ENCODE results near the gene FKBP7.
A peak's percentile ranks its signal among the peaks of the same experiment; 100 is the strongest.
"Not testable (repeated sequence)": the region's sequence is repeated elsewhere in the genome, so short reads cannot be mapped to it uniquely, and the experiment has no call there.

Gene FKBP7

DNA sequence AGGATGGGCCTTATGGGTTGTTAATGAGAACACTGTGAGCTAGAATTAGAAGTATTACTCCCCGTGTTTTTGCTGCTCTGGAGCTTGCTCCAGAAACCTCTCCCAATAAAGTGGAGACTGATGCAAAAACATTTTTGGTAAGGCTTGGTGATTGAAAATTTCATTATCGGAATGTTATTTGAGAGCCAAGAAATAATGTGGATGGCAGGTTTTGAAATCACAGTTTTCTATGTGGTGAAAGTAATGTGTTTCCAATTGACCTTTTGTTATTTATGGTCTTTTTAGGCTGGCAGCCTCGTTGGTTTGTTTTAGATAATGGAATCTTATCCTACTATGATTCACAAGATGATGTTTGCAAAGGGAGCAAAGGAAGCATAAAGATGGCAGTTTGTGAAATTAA lies 7.0 kb upstream of the FKBP7 start:
- DNase-seq (ENCODE audit: low read depth), result no peak

DNA sequence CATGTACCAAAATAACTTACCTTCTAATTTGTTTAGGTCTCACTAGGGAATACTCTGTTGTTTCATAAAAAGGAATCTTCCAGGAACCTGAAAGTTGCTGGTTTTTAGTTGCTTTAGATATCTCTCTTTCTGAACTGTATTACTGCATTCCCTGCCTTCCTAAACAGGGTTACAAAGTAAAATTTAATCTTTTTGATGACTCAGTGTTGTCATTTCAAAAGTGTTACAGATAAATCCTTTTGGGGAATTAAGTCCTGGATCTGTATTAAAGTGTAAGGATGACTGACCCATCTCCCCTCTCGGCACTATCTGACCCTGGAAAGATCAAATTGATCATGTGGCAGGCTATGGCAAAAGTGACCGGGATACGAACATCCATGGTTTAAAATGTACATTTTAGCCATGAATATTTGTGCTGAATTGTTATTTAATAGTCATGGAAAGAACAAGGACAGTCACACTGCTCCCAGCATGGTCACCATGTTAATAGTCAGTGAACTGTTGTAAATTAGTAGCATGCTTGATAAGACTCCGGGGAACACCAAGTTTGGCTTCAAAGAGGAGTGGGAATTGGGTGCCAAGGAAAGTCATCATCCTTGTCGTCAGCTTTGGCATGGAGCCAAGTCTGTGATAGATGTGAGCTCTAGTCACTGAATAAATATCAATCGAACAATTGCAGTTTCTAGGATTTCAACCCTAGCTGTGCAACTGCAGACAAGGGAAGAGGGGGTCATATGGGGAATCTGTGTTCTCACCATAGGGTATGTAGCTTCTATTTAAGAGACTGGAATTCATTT lies 6.0 kb upstream of the FKBP7 start:
- DNase-seq (ENCODE audit: low read depth), result no peak

- DNase-seq (ENCODE audit: low read depth), result no peak
These were observed 4.0 kb upstream of the FKBP7 start for GRCh38 chr2:178482437-178482836.

DNA sequence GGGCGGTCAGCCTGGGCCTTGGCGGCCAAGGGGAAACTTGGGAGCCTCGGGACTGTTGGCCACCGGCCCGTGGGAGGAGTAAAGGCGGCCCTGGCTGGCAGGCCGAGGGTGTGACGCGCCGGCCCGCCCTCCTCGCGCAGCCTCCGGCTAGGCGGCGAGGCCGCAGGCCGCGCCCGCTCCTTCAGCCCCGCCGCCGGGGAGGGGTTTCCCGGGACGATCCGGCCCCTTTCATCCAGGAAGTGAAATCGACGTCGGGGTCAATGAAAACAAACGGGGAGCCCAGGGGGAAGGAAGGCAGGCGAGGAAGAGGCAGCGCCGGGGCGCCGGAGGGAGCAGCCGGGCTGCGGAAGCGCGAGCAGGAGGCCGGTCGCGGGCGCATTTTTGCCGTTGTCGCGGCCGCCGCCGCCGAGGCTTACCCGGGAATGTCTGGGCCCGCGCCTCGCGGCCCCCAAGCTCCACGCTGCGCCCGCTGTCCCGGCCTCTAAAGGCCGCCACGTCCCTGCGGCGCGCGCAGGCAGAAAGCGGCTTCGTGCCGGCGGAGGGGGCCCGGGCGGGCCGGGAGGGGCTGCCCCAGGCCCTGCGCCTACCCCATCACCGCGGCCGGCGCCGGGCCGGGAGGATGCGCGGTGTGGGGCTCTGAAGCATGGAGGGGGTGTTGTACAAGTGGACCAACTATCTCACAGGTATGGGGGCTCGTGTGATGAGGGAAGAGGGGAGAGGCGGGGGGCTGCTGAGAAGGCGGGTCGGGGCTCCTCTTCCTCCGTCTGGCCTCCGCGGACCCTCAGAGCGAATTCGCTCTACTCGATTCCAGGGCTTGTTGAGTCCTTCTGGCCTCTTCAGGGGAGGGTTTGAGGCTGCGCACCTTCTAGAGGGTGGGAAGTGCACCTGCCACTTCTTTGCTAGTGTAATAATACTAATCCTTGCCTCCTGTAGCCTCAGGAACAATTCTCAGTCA lies 2.1 kb upstream of the FKBP7 start, which contains the start of gene PLEKHA3:
PLEKHA3 (plus strand) TSS at position 231 of the 955 bp plus-strand sequence; CDS start at position 644, 413 bp downstream.
- peak; percentile 92 for DNase-seq (ENCODE audit: low read depth)

DNA sequence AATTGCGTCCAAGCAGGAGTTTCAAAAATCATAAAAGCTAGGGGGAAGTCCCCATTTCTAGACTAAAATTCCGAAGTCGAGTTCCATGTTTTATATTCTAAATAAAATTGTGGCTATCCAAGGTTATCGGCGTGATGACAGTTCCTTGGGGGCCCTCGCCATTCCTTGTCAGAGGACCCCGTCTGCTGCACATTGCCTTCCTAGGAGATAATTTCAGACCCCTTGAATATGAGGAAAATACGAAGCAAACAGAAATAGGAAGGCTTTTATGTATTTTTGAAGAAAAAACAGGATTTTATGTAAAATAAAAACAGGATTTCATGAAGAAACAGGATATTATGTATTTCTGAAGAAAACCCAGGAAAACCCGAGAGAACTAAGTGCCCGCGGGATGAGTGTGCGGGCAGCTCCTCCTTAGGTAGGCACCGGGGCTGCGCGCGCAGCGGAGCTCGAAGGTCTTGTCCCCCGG lies 1.4 kb upstream of the FKBP7 start:
- DNase-seq (ENCODE audit: low read depth), result no peak

- DNase-seq (ENCODE audit: low read depth), result no peak
These were observed 846 bp upstream of the FKBP7 start for GRCh38 chr2:178479275-178479616.

GRCh38 chr2:178478130-178478438 lies 316 bp downstream of the FKBP7 start:
- DNase-seq (ENCODE audit: low read depth), result no peak

DNA sequence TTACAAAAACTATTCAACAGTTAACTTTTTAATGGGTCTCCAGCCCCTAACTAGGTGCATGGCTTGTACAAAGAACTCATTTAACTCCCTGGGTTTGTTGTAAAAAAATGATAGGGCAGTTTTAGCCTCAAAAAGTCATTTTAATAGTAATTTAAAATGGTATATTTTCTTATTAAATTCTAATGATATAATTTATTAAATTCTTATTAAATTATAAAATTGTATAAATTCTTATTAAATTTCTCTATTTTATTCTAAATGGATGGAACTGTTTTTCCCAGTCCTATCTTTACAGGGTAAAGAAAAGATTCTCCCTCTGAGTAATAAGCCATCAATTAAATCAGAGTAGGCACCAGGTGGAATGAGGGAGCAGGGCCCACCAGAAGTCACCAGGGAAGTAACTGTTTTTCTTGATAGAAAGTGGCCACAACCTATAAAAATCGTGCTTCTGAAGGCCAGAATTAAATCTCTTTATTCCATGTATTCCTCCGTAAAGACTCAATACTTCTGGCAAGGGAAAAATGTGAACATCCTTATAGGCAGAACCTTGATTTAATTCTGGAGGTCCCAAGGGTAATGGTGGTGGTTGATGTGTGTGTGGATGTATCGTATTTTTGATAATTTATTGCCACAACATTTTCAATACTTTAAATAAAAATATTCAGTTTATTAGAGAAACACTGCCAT lies 814 bp downstream of the FKBP7 start:
- DNase-seq (ENCODE audit: low read depth), result no peak

DNA sequence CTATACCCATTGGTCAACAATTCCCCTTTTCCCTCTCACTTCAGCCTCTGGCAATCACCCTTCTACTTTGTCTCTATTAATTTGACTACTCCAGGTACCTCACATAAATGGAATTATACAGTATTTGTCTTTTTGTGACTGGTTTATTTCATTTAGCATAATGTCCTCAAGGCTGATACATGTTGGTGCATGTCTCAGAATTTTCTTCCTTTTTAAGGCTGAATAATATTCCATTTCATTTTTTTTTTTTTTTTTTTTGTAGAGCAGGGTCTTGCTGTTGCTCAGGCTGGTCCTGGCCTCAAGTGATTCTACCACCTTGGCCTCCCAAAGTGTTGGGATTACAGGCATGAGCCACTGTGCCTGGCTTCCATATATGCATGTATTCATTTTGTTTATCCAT lies 1.9 kb downstream of the FKBP7 start:
- no peak for DNase-seq (ENCODE audit: low read depth)

- DNase-seq (ENCODE audit: low read depth), result no peak
These were observed 3.8 kb downstream of the FKBP7 start for GRCh38 chr2:178474560-178474959.

GRCh38 chr2:178473931-178474330 lies 4.5 kb downstream of the FKBP7 start:
- peak; percentile 48 for DNase-seq (ENCODE audit: low read depth)

DNA sequence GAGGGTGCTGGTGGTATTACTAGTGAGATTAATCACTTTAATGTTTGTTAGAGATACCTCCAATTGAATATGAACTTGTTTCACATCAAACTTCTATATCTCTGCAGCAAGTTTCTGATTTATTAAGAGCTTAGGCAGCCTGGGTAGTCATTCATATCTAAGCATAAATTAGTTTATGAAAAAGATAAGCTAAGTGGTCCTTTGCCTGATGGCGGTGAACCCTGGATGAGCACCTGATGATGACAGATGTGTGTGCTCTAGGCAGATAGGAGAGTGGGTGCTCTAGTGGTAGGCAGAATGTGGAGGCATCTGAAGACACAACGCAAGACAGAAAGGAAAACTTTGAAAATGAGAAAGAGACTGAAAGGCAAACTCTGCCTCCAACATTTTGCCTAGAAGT lies 5.0 kb downstream of the FKBP7 start:
- DNase-seq (ENCODE audit: low read depth), result no peak

DNA sequence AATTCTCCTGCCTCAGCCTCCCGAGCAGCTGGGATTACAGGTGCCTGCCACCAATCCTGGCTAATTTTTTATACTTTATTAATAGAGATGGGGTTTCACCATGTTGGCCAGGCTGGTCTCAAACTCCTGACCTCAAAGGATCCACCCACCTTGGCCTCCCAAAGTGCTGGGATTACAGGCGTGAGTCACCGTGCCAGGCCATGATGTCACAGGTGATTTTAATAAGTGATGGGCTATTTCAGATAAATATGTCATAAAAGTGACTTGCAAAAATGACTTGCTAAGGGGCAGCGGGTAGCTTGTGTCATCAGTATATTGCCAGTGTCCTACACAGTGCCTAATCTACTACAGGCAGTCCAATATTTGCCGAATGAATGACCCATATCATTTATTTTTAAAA lies 7.1 kb downstream of the FKBP7 start:
- DNase-seq (ENCODE audit: low read depth), result not testable (repeated sequence)

DNA sequence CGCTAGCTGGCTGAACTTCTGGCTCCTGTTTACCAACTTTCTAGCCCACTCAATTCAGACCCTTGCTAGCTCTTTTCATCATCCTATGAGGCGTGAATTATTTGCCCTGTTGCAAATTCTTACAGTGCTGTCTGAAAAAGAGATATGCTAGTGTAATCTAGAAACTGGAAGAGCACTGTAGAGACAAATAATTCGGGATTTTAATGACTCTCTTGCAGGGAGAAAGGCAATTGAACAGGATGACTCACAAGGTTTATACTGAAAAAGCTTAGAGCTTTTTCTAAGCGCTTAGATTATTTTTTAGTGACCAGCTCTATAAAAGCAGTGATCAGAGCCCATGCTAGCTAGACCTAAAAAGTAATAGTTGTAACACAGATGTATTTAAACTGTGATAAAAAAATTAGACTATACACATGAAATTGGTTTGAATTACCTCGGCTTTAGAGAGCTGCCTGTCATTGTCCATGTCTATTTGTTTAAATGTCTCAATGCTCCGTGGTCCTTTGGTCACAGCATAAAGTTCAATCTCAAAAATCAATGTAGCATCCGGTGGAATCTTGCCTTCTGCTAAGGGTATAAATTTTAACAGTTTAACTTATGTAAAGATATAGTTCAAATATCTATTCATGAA lies 9.1 kb downstream of the FKBP7 start:
- DNase-seq (ENCODE audit: low read depth), result no peak

DNA sequence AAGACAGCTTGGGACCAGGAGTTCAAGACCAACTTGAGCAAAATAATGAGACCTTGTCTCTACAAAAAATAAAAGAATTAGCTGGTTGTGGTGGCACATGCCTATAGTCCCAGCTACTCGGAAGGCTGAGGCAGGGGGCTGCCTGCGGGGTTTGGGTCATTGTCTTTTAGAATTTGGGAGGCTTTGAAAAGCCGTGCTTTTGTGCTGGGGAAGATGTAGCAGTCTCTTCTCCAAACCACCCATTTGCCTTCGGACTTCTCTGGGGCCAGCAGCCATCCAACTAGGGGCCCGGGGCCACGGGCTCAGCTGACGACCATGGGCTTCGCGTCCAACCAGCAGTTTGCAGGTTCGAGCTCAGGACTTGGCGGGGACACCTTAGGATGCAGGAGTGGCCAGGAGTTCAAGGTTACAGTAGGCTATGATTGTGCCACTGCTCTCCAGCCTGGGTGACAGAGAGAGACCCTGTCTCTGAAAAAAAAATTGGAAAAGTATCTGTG lies 21.0 kb downstream of the FKBP7 start:
- no peak for DNase-seq (ENCODE audit: low read depth)

DNA sequence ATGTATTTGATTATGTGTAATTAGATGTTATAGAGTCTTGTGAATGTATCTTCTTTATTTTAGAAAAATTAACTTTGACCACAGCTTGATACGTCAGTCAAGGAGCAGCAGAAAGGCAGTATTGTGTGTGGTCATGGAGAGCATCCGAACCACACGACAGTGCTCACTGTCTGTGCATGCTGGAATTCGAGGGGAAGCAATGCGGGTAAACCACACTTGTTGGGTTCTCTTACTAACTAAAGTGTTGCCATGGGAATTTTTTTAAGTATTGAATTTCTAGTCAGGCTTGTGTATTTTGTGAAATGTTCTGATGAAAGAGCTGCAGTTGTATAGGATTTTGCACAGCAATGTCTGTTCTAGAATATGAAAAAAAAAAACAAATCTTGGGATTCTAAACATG lies 22.5 kb downstream of the FKBP7 start:
- DNase-seq (ENCODE audit: low read depth), result no peak

- no peak for DNase-seq (ENCODE audit: low read depth)
These were observed 25.5 kb downstream of the FKBP7 start for GRCh38 chr2:178452870-178453269.

GRCh38 chr2:178452334-178452733 lies 26.1 kb downstream of the FKBP7 start:
- no peak for DNase-seq (ENCODE audit: low read depth)

DNA sequence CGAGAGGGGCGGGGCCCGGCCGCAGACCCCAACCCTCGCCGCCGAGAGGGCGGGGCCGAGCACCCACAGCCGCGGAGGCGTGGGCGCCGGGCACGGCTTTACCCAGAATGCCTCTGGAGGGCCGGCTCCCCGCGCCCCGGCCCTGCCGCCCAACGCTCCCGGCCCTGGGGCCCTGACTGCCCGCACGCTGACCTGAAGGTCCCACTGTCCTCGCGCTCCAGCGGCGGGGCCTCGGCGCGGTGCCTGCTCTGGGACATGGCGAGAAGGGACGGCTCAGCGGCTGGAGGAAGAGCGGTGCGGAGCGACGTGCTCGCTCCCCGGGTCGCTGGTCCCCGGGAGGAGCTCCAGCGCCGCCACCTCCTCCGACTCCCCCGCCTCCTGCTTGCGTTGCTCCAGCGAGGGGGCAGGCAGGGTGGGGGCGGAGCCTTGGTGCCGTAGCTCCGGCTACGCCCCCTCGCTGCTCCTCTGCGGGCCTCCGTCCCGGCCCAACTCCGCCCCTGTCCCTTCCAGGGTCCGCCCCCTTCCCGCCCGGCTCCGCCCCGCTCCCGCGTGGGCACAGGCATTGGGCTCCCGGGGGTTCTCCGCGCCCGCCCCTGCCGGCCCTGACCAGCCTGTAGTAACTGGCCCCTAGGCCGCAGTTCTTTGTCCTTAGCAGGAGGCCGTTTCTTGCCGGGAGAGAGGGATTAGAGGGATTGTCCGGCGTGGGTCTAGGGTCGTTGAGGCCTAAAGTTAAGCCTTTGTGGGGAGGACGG lies 27.4 kb downstream of the FKBP7 start, which contains the start of the genes PJVK and PRKRA:
PJVK (plus strand) TSS at position 605 of the 752 bp plus-strand sequence. CDS start 2,032 bp downstream, outside the sequence.
PRKRA (minus strand) TSS at position 402 of the 752 bp plus-strand sequence; CDS start at position 257, 145 bp downstream.
- peak; percentile 95 for DNase-seq (ENCODE audit: low read depth)

DNA sequence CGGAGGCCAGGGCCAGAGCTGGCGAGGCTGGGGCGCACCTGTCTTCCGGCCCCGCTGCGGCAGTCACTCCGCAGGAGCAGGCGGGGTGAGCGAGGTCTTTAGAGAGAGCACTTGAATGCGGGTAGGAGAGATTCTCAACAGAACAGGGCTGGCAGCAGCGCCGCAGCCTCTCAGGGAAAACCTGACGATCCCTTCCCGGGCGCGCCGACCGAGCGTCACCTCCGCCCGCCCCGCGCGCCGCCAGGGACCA lies 28.0 kb downstream of the FKBP7 start:
- DNase-seq (ENCODE audit: low read depth), result no peak
